ENCODE data around the gene PTPRK.

GRCh38 chr6:128139519-128139918 lies 380.9 kb downstream of the PTPRK start:
- TF ChIP-seq CTCF (conservative IDR thresholded peaks at IDR 0.05 in 1 of 2, IDR thresholded peaks at IDR 0.05 in 1 of 2; ENCODE audit: extremely low read depth in 1 of 2, insufficient read depth in 1 of 2, low read depth in 1 of 2, low read length in 2 of 2) (no peak), EZH2 (IDR thresholded peaks at IDR 0.05; ENCODE audit: borderline replicate concordance, low read length) (no peak)
